HepG2 (cell line): ENCODE measurements around the gene KCTD21. TPM values are rescaled to one million over a fixed set of nuclear protein-coding genes. Genes with fewer than 3 reads are reported as not detected.
A peak's percentile ranks its signal among the peaks of the same experiment; 100 is the strongest.

Experiments used
- CBX5 ChIP-seq: sonication (generic); formaldehyde crosslinking; IDR thresholded peaks from 2 replicates; pipeline ENCODE4 v1.4.0; 2020; ENCODE audit warnings: missing genetic modification reagents, borderline replicate concordance
- ISL2 ChIP-seq: sonication (generic); formaldehyde crosslinking; IDR thresholded peaks from 2 replicates; pipeline ENCODE4 v1.5.0; 2020; ENCODE audit warnings: missing genetic modification reagents
- MED1 ChIP-seq: sonication (generic); formaldehyde crosslinking; IDR thresholded peaks from 2 replicates; pipeline ENCODE4 v1.4.0; 2020; ENCODE audit warnings: missing genetic modification reagents
- MYNN ChIP-seq: sonication (generic); formaldehyde crosslinking; IDR thresholded peaks from 2 replicates; pipeline ENCODE4 v1.4.0; 2020; ENCODE audit warnings: mild to moderate bottlenecking, low read depth, missing genetic modification reagents
- NFYC ChIP-seq: IDR thresholded peaks from 2 replicates; pipeline ENCODE4 v1.6.1; 2016; ENCODE audit warnings: missing genetic modification reagents, missing compliant biosample characterization
- RELA ChIP-seq: sonication (generic); formaldehyde crosslinking; IDR thresholded peaks from 2 replicates; pipeline ENCODE4 v1.4.0; 2020; ENCODE audit warnings: missing genetic modification reagents
- SRF ChIP-seq: IDR thresholded peaks from 2 replicates; pipeline ENCODE4 v1.6.1; 2011; ENCODE audit warnings: mild to moderate bottlenecking, low read depth, low read length, moderate library complexity
- TBX3 ChIP-seq: fragments of 450-650 bp; IDR thresholded peaks from 2 replicates; pipeline ENCODE4 v1.6.1; 2017; ENCODE audit warnings: antibody characterized with exemption, mild to moderate bottlenecking, inconsistent platforms, borderline replicate concordance
- THAP8 ChIP-seq: sonication (generic); formaldehyde crosslinking; IDR thresholded peaks from 2 replicates; pipeline ENCODE4 v1.5.1; 2020; ENCODE audit warnings: missing genetic modification reagents, mild to moderate bottlenecking, borderline replicate concordance
- ZBTB26 ChIP-seq: IDR thresholded peaks from 2 replicates; pipeline ENCODE4 v1.6.1; 2016; ENCODE audit warnings: missing compliant biosample characterization, missing genetic modification reagents, borderline replicate concordance
- ZBTB39 ChIP-seq: sonication (generic); formaldehyde crosslinking; IDR thresholded peaks from 2 replicates; pipeline ENCODE4 v1.5.0; 2020; ENCODE audit warnings: missing genetic modification reagents
- ZNF350 ChIP-seq: sonication (generic); formaldehyde crosslinking; IDR thresholded peaks from 2 replicates; pipeline ENCODE4 v1.4.0; 2020; ENCODE audit warnings: mild to moderate bottlenecking, low read depth, missing genetic modification reagents, borderline replicate concordance
- ZNF367 ChIP-seq: sonication (generic); formaldehyde crosslinking; IDR thresholded peaks from 2 replicates; pipeline ENCODE4 v1.4.0; 2020; ENCODE audit warnings: missing genetic modification reagents, borderline replicate concordance
- ZNF431 ChIP-seq: sonication (generic); formaldehyde crosslinking; IDR thresholded peaks from 2 replicates; pipeline ENCODE4 v1.9.0; 2022; ENCODE audit warnings: missing genetic modification reagents, low read depth, mild to moderate bottlenecking, borderline replicate concordance
- ZNF547 ChIP-seq: sonication (generic); formaldehyde crosslinking; IDR thresholded peaks from 2 replicates; pipeline ENCODE4 v1.5.1; 2020; ENCODE audit warnings: mild to moderate bottlenecking, missing genetic modification reagents
- ZNF558 ChIP-seq: sonication (generic); formaldehyde crosslinking; IDR thresholded peaks from 2 replicates; pipeline ENCODE4 v1.9.0; 2022; ENCODE audit warnings: mild to moderate bottlenecking, missing genetic modification reagents, borderline replicate concordance
- ZNF569 ChIP-seq: sonication (generic); formaldehyde crosslinking; IDR thresholded peaks from 2 replicates; pipeline ENCODE4 v1.5.0; 2020; ENCODE audit warnings: mild to moderate bottlenecking, missing genetic modification reagents, moderate library complexity, borderline replicate concordance
- ZNF629 ChIP-seq: sonication (generic); formaldehyde crosslinking; conservative IDR thresholded peaks from 2 replicates; pipeline ENCODE4 v1.5.0; 2020; ENCODE audit warnings: missing genetic modification reagents
- ZNF670 ChIP-seq: sonication (generic); formaldehyde crosslinking; IDR thresholded peaks from 2 replicates; pipeline ENCODE4 v1.8.0; 2022; ENCODE audit warnings: mild to moderate bottlenecking, missing genetic modification reagents, borderline replicate concordance
- ZNF777 ChIP-seq: sonication (generic); formaldehyde crosslinking; IDR thresholded peaks from 2 replicates; pipeline ENCODE4 v1.4.0; 2020; ENCODE audit warnings: missing genetic modification reagents
- polyA plus RNA-seq, 8 experiments: library from polyadenylated mRNA; depleted of rRNA in 3 of 8; stranded (reverse) in 7 of 8; unstranded in 1 of 8; fragments of >200 nt; fragmentation: Illumina TruSeq in 4 of 8; extraction: Trizol in 4 of 8; gene quantifications; 2 replicates each; pipeline versions ENCODE4 v1.2.1 to v1.2.3, GENCODE V29; 2011 to 2016; ENCODE audit warnings: low read depth in 4 of 8, missing spikeins in 1 of 8, mixed read lengths in 1 of 8; ENCODE audit not compliant: insufficient read depth in 1 of 8
- total RNA-seq, 5 experiments: library from RNA; depleted of rRNA; stranded (reverse); fragments of >200 nt; fragmentation: Illumina TruSeq; extraction: Trizol; gene quantifications; 2 replicates each; pipeline ENCODE4 v1.2.3, GENCODE V29; 2016; ENCODE audit warnings: low read depth in 1 of 5
- TF ChIP-seq, protein P1 (sequence below): sonication (generic); IDR thresholded peaks from 2 replicates; pipeline ENCODE4 v1.6.1; 2016; ENCODE audit warnings: low read depth, borderline replicate concordance
- TF ChIP-seq, protein P2 (sequence below): sonication (generic); formaldehyde crosslinking; IDR thresholded peaks from 2 replicates; pipeline ENCODE4 v1.8.0; 2022; ENCODE audit warnings: mild to moderate bottlenecking, missing genetic modification reagents; ENCODE audit not compliant: insufficient replicate concordance

KCTD21 gene
- total and polyA plus RNA-seq, 2 of the 13 experiments (the other 11 are each of a cell fraction or from before 2014, with no cell fraction given) = 3.1 to 13.5 TPM

GRCh38 chr11:78188286-78189173 is at the start of gene KCTD21, which contains the start of gene USP35 (continued):
- TF ChIP-seq ZNF569 (no peak), ZNF777 (CRISPR knock-in tag) (no peak), ZNF670 (peak; percentile 90), ISL2 (CRISPR knock-in tag) (peak; percentile 42), ZNF558 (CRISPR knock-in tag) (no peak), NFYC (CRISPR knock-in tag) (no peak; the same call in 1 of the 2 replicates), TBX3 (no peak; the same call in 1 of the 2 replicates), CBX5 (peak; percentile 88), ZNF629 (peak; percentile 100), ZNF431 (peak; percentile 35), ZBTB39 (CRISPR knock-in tag) (no peak), ZNF367 (CRISPR knock-in tag) (0 out of 2 replicates have a peak, but pooled peaks have one; percentile 55), THAP8 (CRISPR knock-in tag) (peak; percentile 58; the same call in 1 of the 2 replicates), MYNN (CRISPR knock-in tag) (0 out of 2 replicates have a peak, but pooled peaks have one; percentile 82), ZNF547 (CRISPR knock-in tag) (0 out of 2 replicates have a peak, but pooled peaks have one; percentile 66), ZBTB26 (0 out of 2 replicates have a peak, but pooled peaks have one; percentile 23), SRF (no peak), MED1 (CRISPR knock-in tag) (no peak; the same call in 1 of the 2 replicates), ZNF350 (CRISPR knock-in tag) (0 out of 2 replicates have a peak, but pooled peaks have one; percentile 62), RELA (CRISPR knock-in tag) (no peak)
- TF ChIP-seq, protein P1, sequence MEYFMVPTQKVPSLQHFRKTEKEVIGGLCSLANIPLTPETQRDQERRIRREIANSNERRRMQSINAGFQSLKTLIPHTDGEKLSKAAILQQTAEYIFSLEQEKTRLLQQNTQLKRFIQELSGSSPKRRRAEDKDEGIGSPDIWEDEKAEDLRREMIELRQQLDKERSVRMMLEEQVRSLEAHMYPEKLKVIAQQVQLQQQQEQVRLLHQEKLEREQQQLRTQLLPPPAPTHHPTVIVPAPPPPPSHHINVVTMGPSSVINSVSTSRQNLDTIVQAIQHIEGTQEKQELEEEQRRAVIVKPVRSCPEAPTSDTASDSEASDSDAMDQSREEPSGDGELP = peak; percentile 91; the same call in 1 of the 2 replicates
- TF ChIP-seq, protein P2, sequence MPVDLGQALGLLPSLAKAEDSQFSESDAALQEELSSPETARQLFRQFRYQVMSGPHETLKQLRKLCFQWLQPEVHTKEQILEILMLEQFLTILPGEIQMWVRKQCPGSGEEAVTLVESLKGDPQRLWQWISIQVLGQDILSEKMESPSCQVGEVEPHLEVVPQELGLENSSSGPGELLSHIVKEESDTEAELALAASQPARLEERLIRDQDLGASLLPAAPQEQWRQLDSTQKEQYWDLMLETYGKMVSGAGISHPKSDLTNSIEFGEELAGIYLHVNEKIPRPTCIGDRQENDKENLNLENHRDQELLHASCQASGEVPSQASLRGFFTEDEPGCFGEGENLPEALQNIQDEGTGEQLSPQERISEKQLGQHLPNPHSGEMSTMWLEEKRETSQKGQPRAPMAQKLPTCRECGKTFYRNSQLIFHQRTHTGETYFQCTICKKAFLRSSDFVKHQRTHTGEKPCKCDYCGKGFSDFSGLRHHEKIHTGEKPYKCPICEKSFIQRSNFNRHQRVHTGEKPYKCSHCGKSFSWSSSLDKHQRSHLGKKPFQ (CRISPR knock-in tag) = peak; percentile 66
